CD4-positive, alpha-beta T cell treated with Interleukin-10 for 1 hour (primary cell): ENCODE results near the gene MYO18A.
"Not testable (repeated sequence)": the region's sequence is repeated elsewhere in the genome, so short reads cannot be mapped to it uniquely, and the experiment has no call there.

Source experiments
- DNase-seq: peaks from one replicate; pipeline ENCODE4 v3.0.0-alpha.2; 2020

The MYO18A gene

GRCh38 chr17:29195465-29196081 is 15.4 kb upstream of the MYO18A start:
- DNase-seq: no peak

GRCh38 chr17:29194669-29195068 is 14.5 kb upstream of the MYO18A start:
- no peak for DNase-seq

- DNase-seq: no peak
These were observed 12.9 kb upstream of the MYO18A start for GRCh38 chr17:29193146-29193545.

- DNase-seq: no peak
These were observed 10.5 kb upstream of the MYO18A start for GRCh38 chr17:29190592-29191207.

GRCh38 chr17:29190039-29190438 is 9.8 kb upstream of the MYO18A start:
- no peak for DNase-seq

- DNase-seq: no peak
These were observed 9.2 kb upstream of the MYO18A start for GRCh38 chr17:29189355-29189754.

GRCh38 chr17:29181226-29181625 is 1.0 kb upstream of the MYO18A start:
- DNase-seq: no peak

GRCh38 chr17:29180788-29181160 is 576 bp upstream of the MYO18A start:
- DNase-seq: no peak

- no peak for DNase-seq
These were observed 765 bp downstream of the MYO18A start for GRCh38 chr17:29179232-29180033.

- DNase-seq: no peak
These were observed 1.4 kb downstream of the MYO18A start for GRCh38 chr17:29178750-29179231.

GRCh38 chr17:29177871-29178749 is 2.1 kb downstream of the MYO18A start:
- DNase-seq: no peak

GRCh38 chr17:29177541-29177870 is 2.7 kb downstream of the MYO18A start:
- no peak for DNase-seq

GRCh38 chr17:29176558-29177351 is 3.4 kb downstream of the MYO18A start:
- peak; percentile 58 for DNase-seq

GRCh38 chr17:29175349-29175748 is 4.8 kb downstream of the MYO18A start:
- DNase-seq: no peak

GRCh38 chr17:29172589-29172988 is 7.6 kb downstream of the MYO18A start:
- no peak for DNase-seq

GRCh38 chr17:29170682-29171081 is 9.5 kb downstream of the MYO18A start:
- no peak for DNase-seq

- DNase-seq: no peak
These were observed 10.2 kb downstream of the MYO18A start for GRCh38 chr17:29169806-29170591.

- DNase-seq: not testable (repeated sequence)
These were observed 11.5 kb downstream of the MYO18A start for GRCh38 chr17:29168759-29169126.

GRCh38 chr17:29168079-29168758 is 12.0 kb downstream of the MYO18A start:
- no peak for DNase-seq

- DNase-seq: no peak
These were observed 12.7 kb downstream of the MYO18A start for GRCh38 chr17:29167393-29168078.
